HCT116 (cell line): ENCODE measurements around the gene DGCR8.

Experiments used
- CTCF ChIP-seq, 3 experiments: fragments of 200-600 bp in 1 of 3; sonication (generic) in 1 of 3; IDR thresholded peaks in 2 of 3; conservative IDR thresholded peaks in 1 of 3; 2 replicates each; pipeline ENCODE4 v1.5.1; 2012 to 2017; ENCODE audit warnings: low read depth in 2 of 3, low read length in 2 of 3, antibody characterized with exemption in 1 of 3, borderline replicate concordance in 1 of 3, control low read depth in 1 of 3, mild to moderate bottlenecking in 1 of 3, mixed read lengths in 1 of 3, mixed run types in 1 of 3, moderate library complexity in 1 of 3; ENCODE audit not compliant: insufficient read depth in 1 of 3
- POLR2A ChIP-seq: IDR thresholded peaks from 2 replicates; pipeline ENCODE4 v1.7.0; 2011; ENCODE audit warnings: borderline replicate concordance; ENCODE audit not compliant: insufficient read depth, insufficient read length; ENCODE audit errors: extremely low read depth
- POLR2AphosphoS5 ChIP-seq: IDR thresholded peaks from 2 replicates; pipeline ENCODE4 v1.6.1; 2011; ENCODE audit warnings: mild to moderate bottlenecking, low read depth, low read length, moderate library complexity
- TCF7L2 ChIP-seq: IDR thresholded peaks from 2 replicates; pipeline ENCODE4 v1.7.0; 2011; ENCODE audit warnings: borderline replicate concordance, inconsistent platforms; ENCODE audit not compliant: insufficient read depth, insufficient read length; ENCODE audit errors: extremely low read depth

DNA sequence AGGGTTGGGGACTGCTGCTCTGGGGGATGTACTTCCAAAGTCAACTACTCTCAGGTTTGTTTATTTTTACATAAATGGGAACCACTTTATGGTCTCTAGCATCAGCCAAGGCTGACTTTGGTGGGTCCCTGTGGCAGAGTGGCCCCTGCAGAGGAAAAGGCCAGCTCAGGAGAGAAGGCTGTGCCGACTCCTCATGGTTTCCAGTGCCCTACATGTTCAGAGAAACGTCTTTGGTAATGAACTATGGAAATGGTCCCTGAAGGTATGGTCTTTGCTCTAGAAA, 48.5 kb downstream of the DGCR8 start:
- TF ChIP-seq POLR2AphosphoS5 (no peak), CTCF (IDR thresholded peaks at IDR 0.05 in 2 of 3, conservative IDR thresholded peaks at IDR 0.05 in 1 of 3; ENCODE audit: borderline replicate concordance in 1 of 3, insufficient read depth in 1 of 3, low read depth in 2 of 3, low read length in 2 of 3) (no peak), POLR2A (no peak), TCF7L2 (no peak)
